Measurements from ENCODE around the gene AGTRAP. TPM values are rescaled to one million over a fixed set of nuclear protein-coding genes. Genes with fewer than 3 reads are reported as not detected.

Gene AGTRAP
- total and polyA plus RNA-seq, 9 of the 15 experiments (the other 6 are each of a cell fraction or from before 2014, with no cell fraction given): 26.8 to 105 (median 57.5) TPM

GRCh38 chr1:11749203-11749689, 13.3 kb downstream of the AGTRAP start (continued):
- 0 out of 2 replicates have a peak, but pooled peaks have one; percentile 40 for TF ChIP-seq MAFK (IDR thresholded peaks at IDR 0.05; ENCODE audit: low read length)
- TF ChIP-seq SAP30 (IDR thresholded peaks at IDR 0.05; ENCODE audit: borderline replicate concordance, insufficient read depth, low read depth, low read length, poor library complexity, severe bottlenecking): no peak
- TF ChIP-seq MYNN (IDR thresholded peaks at IDR 0.05): 0 out of 2 replicates have a peak, but pooled peaks have one; percentile 46
- TF ChIP-seq MYNN (CRISPR knock-in tag; IDR thresholded peaks at IDR 0.05): no peak
- TF ChIP-seq MXI1 (IDR thresholded peaks at IDR 0.05; ENCODE audit: low read depth, low read length): 0 out of 2 replicates have a peak, but pooled peaks have one; percentile 30
- no peak for TF ChIP-seq ZNF175 (CRISPR knock-in tag; IDR thresholded peaks at IDR 0.05; ENCODE audit: low read depth)
- 0 out of 2 replicates have a peak, but pooled peaks have one; percentile 8 for TF ChIP-seq CBFA2T3 (IDR thresholded peaks at IDR 0.05)
- TF ChIP-seq RB1 (IDR thresholded peaks at IDR 0.05; ENCODE audit: low read depth): peak; percentile 77
- TF ChIP-seq MCM2 (IDR thresholded peaks at IDR 0.05; ENCODE audit: low read depth): no peak
- no peak; the same call in 1 of the 2 replicates for TF ChIP-seq POLR2G (IDR thresholded peaks at IDR 0.05; ENCODE audit: low read depth, low read length)
- TF ChIP-seq CC2D1A (IDR thresholded peaks at IDR 0.05): 0 out of 2 replicates have a peak, but pooled peaks have one; percentile 31
- no peak for TF ChIP-seq ZKSCAN1 (IDR thresholded peaks at IDR 0.05; ENCODE audit: low read depth, low read length)
- TF ChIP-seq SIN3A (IDR thresholded peaks at IDR 0.05; ENCODE audit: borderline replicate concordance in 2 of 2, control insufficient read depth in 1 of 2, low read depth in 2 of 2, low read length in 2 of 2): no peak; a peak in 1 of 4 replicates
- no peak for TF ChIP-seq ATF4 (CRISPR knock-in tag; IDR thresholded peaks at IDR 0.05)
- peak; percentile 68 for TF ChIP-seq BCOR (IDR thresholded peaks at IDR 0.05)
- TF ChIP-seq ARNT (IDR thresholded peaks at IDR 0.05): 0 out of 4 replicates have a peak, but pooled peaks of 1 of the 2 experiments have one; percentile 59
- peak; percentile 49; the same call in 1 of the 2 replicates for TF ChIP-seq ESRRA (IDR thresholded peaks at IDR 0.05; ENCODE audit: borderline replicate concordance, low read depth)
- TF ChIP-seq IFI16 (CRISPR knock-in tag; IDR thresholded peaks at IDR 0.05): no peak
- 0 out of 2 replicates have a peak, but pooled peaks have one; percentile 24 for TF ChIP-seq GMEB1 (CRISPR knock-in tag; IDR thresholded peaks at IDR 0.05)
- TF ChIP-seq SMAD3 (CRISPR knock-in tag; conservative IDR thresholded peaks at IDR 0.05): no peak
- no peak for TF ChIP-seq LCOR (CRISPR knock-in tag; IDR thresholded peaks at IDR 0.05)
- TF ChIP-seq MBD2 (IDR thresholded peaks at IDR 0.05; ENCODE audit: borderline replicate concordance, low read depth): no peak
- TF ChIP-seq DPF2 (IDR thresholded peaks at IDR 0.05): peak; percentile 32
- TF ChIP-seq ZBED1 (IDR thresholded peaks at IDR 0.05): no peak
- no peak for TF ChIP-seq PML (IDR thresholded peaks at IDR 0.05; ENCODE audit: low read length)
- TF ChIP-seq SMARCA5 (IDR thresholded peaks at IDR 0.05): peak; percentile 82
- TF ChIP-seq GATAD2B (IDR thresholded peaks at IDR 0.05; ENCODE audit: borderline replicate concordance): no peak
- TF ChIP-seq HES1 (IDR thresholded peaks at IDR 0.05; ENCODE audit: low read depth): no peak
- peak; percentile 71; the same call in 1 of the 2 replicates for TF ChIP-seq STAG1 (CRISPR knock-in tag; IDR thresholded peaks at IDR 0.05; ENCODE audit: borderline replicate concordance)
- TF ChIP-seq RAD51 (IDR thresholded peaks at IDR 0.05; ENCODE audit: borderline replicate concordance, low read depth): peak; percentile 56
- peak; percentile 53; the same call in 1 of the 2 replicates for TF ChIP-seq KLF16 (IDR thresholded peaks at IDR 0.05)
